A673 (cell line): ENCODE data around the gene MYADM. TPM values are rescaled to one million over a fixed set of nuclear protein-coding genes. Genes with fewer than 3 reads are reported as not detected.

ENCODE experiments used
- BruUV-seq: library from RNA; stranded (reverse); fragments of 400-500 nt; replicated peaks from 2 replicates; lab custom pipeline; 2021; lab: Mats Ljungman, UMichigan
- CTCF ChIA-PET: fragments of 300-600 bp; sonication (Branson Sonifier 250); formaldehyde crosslinking; loops from one replicate; lab custom pipeline; 2022; ENCODE audit warnings: antibody characterized with exemption; lab: Charles Lee
- POLR2A ChIA-PET: fragments of 300-600 bp; sonication (Branson Sonifier 250); formaldehyde crosslinking; loops from one replicate; lab custom pipeline; 2022; ENCODE audit warnings: antibody characterized with exemption; ENCODE audit not compliant: low non-redundant PET; lab: Charles Lee
- DNase-seq: peaks from one replicate; pipeline ENCODE4 v3.0.0-alpha.2; 2015; ENCODE audit warnings: low spot score
- H3K27ac ChIP-seq: fragments of 200-600 bp; sonication (generic); 2 replicates; pipeline ENCODE4 v1.5.1; 2016; ENCODE audit warnings: mixed run types, low read depth, mild to moderate bottlenecking, mixed read lengths, antibody characterized with exemption, low read length; ENCODE audit not compliant: poor library complexity, severe bottlenecking
- H3K27me3 ChIP-seq: fragments of 200-600 bp; sonication (generic); replicated peaks from 2 replicates; pipeline ENCODE4 v1.6.1; 2017; ENCODE audit warnings: mixed run types, low read depth, mild to moderate bottlenecking, mixed read lengths, antibody characterized with exemption, low read length; ENCODE audit not compliant: insufficient read depth, poor library complexity
- H3K36me3 ChIP-seq: fragments of 200-600 bp; sonication (generic); 2 replicates; pipeline ENCODE4 v1.6.1; 2016; ENCODE audit warnings: mixed run types, mild to moderate bottlenecking, mixed read lengths, antibody characterized with exemption, low read length; ENCODE audit not compliant: insufficient read depth, poor library complexity, severe bottlenecking
- H3K4me1 ChIP-seq: fragments of 200-600 bp; sonication (generic); 2 replicates; pipeline ENCODE4 v1.6.1; 2017; ENCODE audit warnings: mixed run types, mild to moderate bottlenecking, mixed read lengths, antibody characterized with exemption, low read length; ENCODE audit not compliant: insufficient read depth, poor library complexity, severe bottlenecking
- H3K4me3 ChIP-seq: fragments of 200-600 bp; sonication (generic); 2 replicates; pipeline ENCODE4 v1.5.1; 2016; ENCODE audit warnings: low read depth, mixed run types, mild to moderate bottlenecking, mixed read lengths, low read length; ENCODE audit not compliant: poor library complexity, severe bottlenecking
- H3K9me3 ChIP-seq: fragments of 200-600 bp; sonication (generic); 2 replicates; pipeline ENCODE4 v1.6.1; 2016; ENCODE audit warnings: mixed run types, low read depth, mild to moderate bottlenecking, mixed read lengths, antibody characterized with exemption, low read length; ENCODE audit not compliant: poor library complexity, severe bottlenecking
- CTCF ChIP-seq: fragments of 300-800, 200-600 bp; sonication (generic); conservative IDR thresholded peaks from 2 replicates; pipeline ENCODE4 v1.5.1; 2017; ENCODE audit warnings: low read depth, mild to moderate bottlenecking, antibody characterized with exemption, low read length, moderate library complexity, mixed read lengths
- EZH2 ChIP-seq: fragments of 200-600 bp; sonication (generic); IDR thresholded peaks from 2 replicates; pipeline ENCODE4 v1.6.1; 2017; ENCODE audit warnings: borderline replicate concordance, low read depth, mild to moderate bottlenecking, mixed read lengths, antibody characterized with exemption, low read length; ENCODE audit not compliant: poor library complexity, severe bottlenecking
- intact Hi-C: fragments of 100-400 bp; cut with micrococcal nuclease; formaldehyde crosslinking; loops from one replicate; pipeline ENCODE4 v1.10.0; 2022; ENCODE audit not compliant: unreplicated experiment
- total RNA-seq: library from RNA; stranded (reverse); gene quantifications from 2 replicates; pipeline ENCODE4 v1.2.3, GENCODE V29; 2021

MYADM gene
- total RNA-seq, 1 experiment from 2014 or later, result 53.2 TPM

GRCh38 chr19:53908106-53908934, 40.6 kb downstream of the MYADM start:
- ChIA-PET CTCF (interaction anchor here (1.4 kb wide), 1 partner anchor 116 kb away, joined by 3 read pairs; no protein-coding TSS in a partner anchor), POLR2A (interaction anchor here (0.7 kb wide), 1 partner anchor 75 kb away, joined by 5 read pairs; no protein-coding TSS in a partner anchor)
- peaks cover 52% of the 10 kb centered on the region for H3K27me3 ChIP-seq
- no peak for TF ChIP-seq EZH2
- no peak for TF ChIP-seq CTCF
- H3K4me3 ChIP-seq, result peak overlapping the region; percentile 30
- no TSS peak for BruUV-seq
- no peak overlapping the region for H3K27ac ChIP-seq
- H3K36me3 ChIP-seq, result no peaks in the 10 kb centered on the region
- intact Hi-C loops, result no loop called here
- H3K4me1 ChIP-seq, result peaks cover 8% of the 10 kb centered on the region
- H3K9me3 ChIP-seq, result no peaks in the 10 kb centered on the region
- DNase-seq, result peak; percentile 85

GRCh38 chr19:53908935-53909415, 41.3 kb downstream of the MYADM start, which contains the start of gene CACNG7:
CACNG7 (plus strand) TSS chr19:53909278; CDS start chr19:53912832, 3,554 bp downstream.
- H3K27ac ChIP-seq, result no peak within 1 kb of the TSS
- no TSS peak for BruUV-seq

More at GRCh38 chr19:53908935-53909415, 41.3 kb downstream of the MYADM start, which contains the start of gene CACNG7:
- peaks cover 52% of the 10 kb centered on the region for H3K27me3 ChIP-seq
- no peak for TF ChIP-seq CTCF
- no peak for TF ChIP-seq EZH2
- intact Hi-C loops, result no loop called here
- DNase-seq, result no peak
- H3K36me3 ChIP-seq, result no peaks in the 10 kb centered on the region
- CTCF ChIA-PET, result no interaction called here
- POLR2A ChIA-PET, result no interaction called here
- peaks cover 8% of the 10 kb centered on the region for H3K4me1 ChIP-seq
- H3K9me3 ChIP-seq, result no peaks in the 10 kb centered on the region
- H3K4me3 ChIP-seq, result peak within 1 kb of the TSS; percentile 30
